DMS153 treated with DMSO at 0.1 percent for 48 hours (cell line): ENCODE measurements around the gene SIX1.

ENCODE experiments used
- DNase-seq: peaks from one replicate; lab custom pipeline; 2025; ENCODE audit not compliant: unreplicated experiment; lab: John Stamatoyannopoulos, UW

The SIX1 gene

DNA sequence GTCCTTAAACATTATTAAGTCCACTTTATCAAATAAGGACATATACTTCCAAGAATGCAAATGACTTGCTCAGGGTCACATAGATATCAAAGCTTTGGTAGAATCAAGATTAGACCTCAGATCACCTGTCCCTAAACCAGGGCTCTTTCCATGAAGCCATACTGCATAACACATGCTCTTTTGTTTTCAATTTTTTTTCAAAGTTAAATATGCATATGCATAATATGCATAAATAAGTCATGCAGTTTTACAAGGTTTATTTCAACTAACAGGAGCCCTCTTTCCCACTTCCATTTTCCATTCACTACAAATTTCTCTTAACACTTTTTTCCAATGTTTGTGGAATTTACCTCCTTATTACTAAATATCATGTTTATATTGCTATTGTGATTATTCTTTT is 53.1 kb downstream of the SIX1 start:
- DNase-seq, result no peak

DNA sequence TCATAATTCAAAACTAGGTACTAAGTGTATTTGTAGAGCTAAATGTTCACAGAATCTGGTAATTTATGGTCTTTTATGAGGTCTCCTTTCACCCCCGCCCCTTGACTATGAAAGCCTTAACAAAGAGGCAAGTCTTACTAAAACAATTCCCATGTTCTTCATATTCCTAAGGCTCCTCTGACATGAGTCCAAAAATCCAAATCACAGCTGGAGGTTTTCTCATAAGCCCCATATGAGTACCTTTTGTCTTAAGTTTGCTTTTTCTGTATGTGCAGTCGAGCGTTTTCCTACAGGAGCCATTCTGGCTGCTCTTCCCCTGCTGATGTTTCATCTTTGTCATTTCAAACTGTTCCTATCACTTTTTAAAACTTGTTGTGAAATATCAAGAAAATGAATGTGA is 55.2 kb downstream of the SIX1 start:
- no peak for DNase-seq
